Lung (tissue), 12 donors: ENCODE data around the gene LCN1. TPM values are rescaled to one million over a fixed set of nuclear protein-coding genes. Genes with fewer than 3 reads are reported as not detected.

Source experiments
- ATAC-seq: fragments of 200-7000 bp; cut with Tn5 transposase; one replicate; pipeline ENCODE4 v1.9.1; 2020; ENCODE audit warnings: moderate number of reproducible peaks; ENCODE audit not compliant: insufficient read depth, low FRiP score
- DNase-seq, 3 donors: peaks; one replicate each; pipeline ENCODE4 v3.0.0-alpha.2; 2013 to 2017
- H3K27ac ChIP-seq, 2 donors: one replicate each; pipeline ENCODE4 v1.5.1; 2013; ENCODE audit warnings: mild to moderate bottlenecking in 2 of 2, moderate library complexity in 2 of 2, control low read depth in 1 of 2, inconsistent platforms in 1 of 2, low read depth in 1 of 2, low read length in 1 of 2
- H3K27me3 ChIP-seq, 3 donors: one replicate each; pipeline ENCODE4 v1.5.1; 2013; ENCODE audit warnings: low read length in 2 of 3; ENCODE audit not compliant: control insufficient read depth in 3 of 3, insufficient read depth in 3 of 3
- H3K36me3 ChIP-seq, 4 donors: one replicate each; pipeline ENCODE4 v1.5.1; 2013; ENCODE audit warnings: low read length in 4 of 4, mild to moderate bottlenecking in 1 of 4, moderate library complexity in 1 of 4; ENCODE audit not compliant: control insufficient read depth in 4 of 4, insufficient read depth in 4 of 4
- H3K4me1 ChIP-seq, 5 donors: one replicate each; pipeline ENCODE4 v1.5.1; 2013; ENCODE audit warnings: low read length in 5 of 5, mild to moderate bottlenecking in 2 of 5, moderate library complexity in 1 of 5; ENCODE audit not compliant: control insufficient read depth in 5 of 5, insufficient read depth in 5 of 5
- H3K4me3 ChIP-seq: one replicate; pipeline ENCODE4 v1.5.1; 2013; ENCODE audit warnings: mild to moderate bottlenecking, control low read depth, moderate library complexity
- H3K9ac ChIP-seq, 2 donors: one replicate each; pipeline ENCODE4 v1.5.1; 2013; ENCODE audit warnings: low read length in 2 of 2, control low read depth in 1 of 2; ENCODE audit not compliant: insufficient read depth in 1 of 2
- H3K9me3 ChIP-seq, 4 donors: one replicate each; pipeline ENCODE4 v1.5.1; 2013; ENCODE audit warnings: low read length in 3 of 4, mild to moderate bottlenecking in 1 of 4, moderate library complexity in 1 of 4; ENCODE audit not compliant: control insufficient read depth in 4 of 4, insufficient read depth in 3 of 4
- CTCF ChIP-seq: IDR thresholded peaks from 2 replicates; pipeline ENCODE4 v1.5.1; 2012; ENCODE audit warnings: mild to moderate bottlenecking; ENCODE audit errors: control extremely low read depth, extremely low read depth
- WGBS, 2 donors: extraction: QIAGEN DNeasy Blood & Tissue Kit; methylation state at CpG; one replicate each; pipeline ENCODE4 v1.1.7; 2013; 5-methylcytosine and 5-hydroxymethylcytosine counted together
- polyA plus RNA-seq, 2 donors: library from polyadenylated mRNA; stranded (reverse); fragments of 200-250 nt; gene quantifications; one replicate each; pipeline ENCODE4 v1.2.1, GENCODE V29; 2013
- total RNA-seq, 2 donors: library from RNA; depleted of rRNA in 1 of 2; stranded (reverse); fragments of >200 nt in 1 of 2; gene quantifications; one replicate each; pipeline ENCODE4 v1.2.1, GENCODE V29; 2014 to 2021
- donor health status: control.
- donor health status: control.
- donor health status: Bipolar disorder and iron deficiency.
- donor health status: healthy.
- donor health status: DM: yes; HTN: yes; CAD: no.

The LCN1 gene
- total and polyA plus RNA-seq, 4 donors: not detected

GRCh38 chr9:135551031-135551430, 29.8 kb downstream of the LCN1 start:
- TF ChIP-seq CTCF: no peak
- H3K36me3 ChIP-seq: no peaks in the 10 kb centered on the region
- H3K9ac ChIP-seq: no peak overlapping the region
- 45 to 56% methylated on average over 14 of the region's 14 CpGs for WGBS, 2 donors
- ATAC-seq (no peak), DNase-seq (no peak)
- no peak overlapping the region for H3K27ac ChIP-seq
- no peaks in the 10 kb centered on the region for H3K9me3 ChIP-seq
- peaks cover 0 to 2% (median 0%) of the 10 kb centered on the region in 3 donors for H3K27me3 ChIP-seq
- H3K4me3 ChIP-seq: no peak overlapping the region
- no peaks in the 10 kb centered on the region for H3K4me1 ChIP-seq

DNA sequence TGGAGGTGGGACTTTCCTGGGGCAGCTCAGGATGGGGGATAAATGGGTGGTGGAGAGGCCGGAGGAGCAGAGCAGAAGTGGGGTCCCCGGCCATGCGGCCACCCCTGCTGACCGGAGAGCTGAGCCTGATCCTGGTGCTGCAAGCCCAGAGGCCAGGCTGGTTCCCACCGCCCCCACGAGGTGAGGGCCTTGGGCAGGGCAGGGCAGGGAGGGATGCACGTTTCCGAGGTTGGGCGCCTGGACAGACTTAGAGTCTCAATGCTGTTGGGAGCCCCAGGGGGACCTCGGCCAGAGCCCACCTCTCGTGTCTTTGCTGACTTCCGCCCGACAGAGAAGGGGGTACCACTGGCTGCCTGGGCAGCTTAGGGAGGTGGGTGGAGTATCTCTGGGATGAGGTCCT, 30.2 kb downstream of the LCN1 start:
- H3K9ac ChIP-seq: no peak overlapping the region
- no peak for DNase-seq
- WGBS, 2 donors: 88 to 91% methylated on average over 13 of the region's 13 CpGs
- no peaks in the 10 kb centered on the region for H3K36me3 ChIP-seq
- no peak for ATAC-seq
- H3K4me1 ChIP-seq: no peaks in the 10 kb centered on the region
- no peak overlapping the region for H3K4me3 ChIP-seq
- peaks cover 0 to 2% (median 0%) of the 10 kb centered on the region in 3 donors for H3K27me3 ChIP-seq
- no peak overlapping the region for H3K27ac ChIP-seq
- TF ChIP-seq CTCF: no peak
- no peaks in the 10 kb centered on the region for H3K9me3 ChIP-seq

- 72 to 80% methylated on average over 18 of the region's 18 CpGs for WGBS, 2 donors
Observed at GRCh38 chr9:135552021-135552697, 30.9 kb downstream of the LCN1 start.

More at GRCh38 chr9:135552021-135552697, 30.9 kb downstream of the LCN1 start:
- Histone ChIP-seq H3K36me3 (no peaks in the 10 kb centered on the region), H3K9me3 (no peaks in the 10 kb centered on the region), H3K4me3 (no peak overlapping the region), H3K27me3 (peaks cover 0 to 2% (median 0%) of the 10 kb centered on the region in 3 donors), H3K9ac (no peak overlapping the region), H3K27ac (no peak overlapping the region), H3K4me1 (no peaks in the 10 kb centered on the region)
- TF ChIP-seq CTCF: no peak
- DNase-seq: no peak
- ATAC-seq: no peak
